PC-9 (cell line): Measurements from ENCODE around the gene NAV3. TPM values are rescaled to one million over a fixed set of nuclear protein-coding genes. Genes with fewer than 3 reads are reported as not detected.

Source experiments
- BruUV-seq: library from RNA; stranded (reverse); fragments of 400-500 nt; replicated peaks from 2 replicates; lab custom pipeline; 2021; lab: Mats Ljungman, UMichigan
- CTCF ChIA-PET: fragments of 300-600 bp; sonication (Branson Sonifier 250); formaldehyde crosslinking; loops from one replicate; lab custom pipeline; 2022; ENCODE audit warnings: antibody characterized with exemption; lab: Charles Lee
- POLR2A ChIA-PET: fragments of 300-600 bp; sonication (Branson Sonifier 250); formaldehyde crosslinking; loops from one replicate; lab custom pipeline; 2022; ENCODE audit warnings: antibody characterized with exemption; ENCODE audit not compliant: unreplicated experiment; lab: Charles Lee
- DNase-seq, 2 experiments: peaks; one replicate each; pipeline versions ENCODE4 v3.0.0 to v3.0.0-alpha.2; 2015 to 2022; ENCODE audit warnings: mixed read lengths in 1 of 2
- H2AFZ ChIP-seq: fragments of 200-600 bp; sonication (generic); 2 replicates; pipeline ENCODE4 v1.8.1; 2017; ENCODE audit warnings: antibody characterized with exemption
- H3F3A ChIP-seq: fragments of 200-600 bp; sonication (generic); 2 replicates; pipeline ENCODE4 v1.8.1; 2017; ENCODE audit warnings: antibody characterized with exemption, mild to moderate bottlenecking, low read depth; ENCODE audit not compliant: insufficient read depth
- H3K27ac ChIP-seq: fragments of 200-600 bp; sonication (generic); 2 replicates; pipeline ENCODE4 v1.6.1; 2016; ENCODE audit warnings: mixed run types
- H3K27me3 ChIP-seq: fragments of 200-600 bp; sonication (generic); 2 replicates; pipeline ENCODE4 v1.6.1; 2016; ENCODE audit warnings: low read depth, mixed run types; ENCODE audit not compliant: insufficient read depth
- H3K36me3 ChIP-seq: fragments of 200-600 bp; sonication (generic); 2 replicates; pipeline ENCODE4 v1.6.1; 2016; ENCODE audit warnings: low read depth, mixed run types
- H3K4me1 ChIP-seq: fragments of 200-600 bp; sonication (generic); replicated peaks from 2 replicates; pipeline ENCODE4 v1.6.1; 2016; ENCODE audit warnings: mixed run types; ENCODE audit not compliant: insufficient read depth
- H3K4me2 ChIP-seq: fragments of 200-600 bp; sonication (generic); 2 replicates; pipeline ENCODE4 v1.6.1; 2017; ENCODE audit warnings: mixed run types
- H3K4me3 ChIP-seq: fragments of 200-600 bp; sonication (generic); 2 replicates; pipeline ENCODE4 v1.6.1; 2016; ENCODE audit warnings: mixed run types
- H3K79me2 ChIP-seq: fragments of 200-600 bp; sonication (generic); 2 replicates; pipeline ENCODE4 v1.6.1; 2017; ENCODE audit warnings: low read depth, mixed run types
- H3K9me2 ChIP-seq: fragments of 200-600 bp; sonication (generic); 2 replicates; pipeline ENCODE4 v1.8.1; 2017; ENCODE audit warnings: mild to moderate bottlenecking; ENCODE audit not compliant: insufficient read depth
- H3K9me3 ChIP-seq: fragments of 200-600 bp; sonication (generic); 2 replicates; pipeline ENCODE4 v1.8.1; 2016; ENCODE audit warnings: low read depth; ENCODE audit not compliant: insufficient read depth
- H4K20me1 ChIP-seq: fragments of 200-600 bp; sonication (generic); 2 replicates; pipeline ENCODE4 v1.8.1; 2017; ENCODE audit not compliant: insufficient read depth
- CTCF ChIP-seq: fragments of 200-600 bp; sonication (generic); conservative IDR thresholded peaks from 2 replicates; pipeline ENCODE4 v1.6.1; 2017; ENCODE audit warnings: mixed run types, antibody characterized with exemption, mild to moderate bottlenecking, moderate library complexity
- EZH2 ChIP-seq: fragments of 200-600 bp; sonication (generic); IDR thresholded peaks from 2 replicates; pipeline ENCODE4 v1.8.0; 2017; ENCODE audit warnings: antibody characterized with exemption, low read depth
- intact Hi-C: fragments of 100-400 bp; cut with micrococcal nuclease; formaldehyde crosslinking; loops from one replicate; pipeline ENCODE4 v1.10.0; 2022; ENCODE audit not compliant: unreplicated experiment
- total RNA-seq: library from RNA; stranded (reverse); gene quantifications from 2 replicates; pipeline ENCODE4 v1.2.3, GENCODE V29; 2021

The NAV3 gene
- total RNA-seq, 1 experiment from 2014 or later = 13.6 TPM

DNA sequence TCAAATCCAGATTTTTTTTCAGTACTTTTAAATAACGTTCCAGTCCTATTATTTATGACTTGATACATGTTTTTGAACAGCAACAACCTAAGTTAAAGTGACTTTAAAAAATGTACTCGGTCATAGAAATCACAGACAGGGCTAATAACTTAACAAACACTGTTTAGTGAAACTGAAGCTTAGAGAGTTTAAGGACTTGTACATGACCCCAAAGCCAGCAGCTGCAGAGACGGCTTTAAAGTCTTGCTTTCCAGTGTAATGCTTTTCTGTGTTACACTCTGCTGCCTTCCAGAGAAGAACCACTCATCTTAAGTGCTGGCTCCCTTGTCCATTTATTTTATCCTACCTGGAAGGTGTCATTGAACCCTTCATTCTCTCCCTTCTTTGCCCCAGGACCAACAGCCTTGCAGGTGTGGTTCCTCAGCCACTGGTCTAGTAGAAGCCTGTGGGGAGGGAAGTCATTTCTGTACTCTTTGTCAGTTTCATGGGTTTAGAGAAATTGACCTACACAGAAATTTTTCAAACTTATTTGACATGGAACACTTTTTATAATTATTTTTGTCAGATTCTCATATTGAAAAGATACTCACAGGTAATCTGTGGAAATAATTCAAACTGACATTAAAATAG, 60.9 kb downstream of the NAV3 start:
- H3K9me2 ChIP-seq = no peaks in the 10 kb centered on the region
- no peaks in the 10 kb centered on the region for H3K9me3 ChIP-seq
- no peak for DNase-seq
- no peaks in the 10 kb centered on the region for H3K79me2 ChIP-seq
- H3K36me3 ChIP-seq = no peaks in the 10 kb centered on the region
- no peak for TF ChIP-seq CTCF
- TF ChIP-seq EZH2 = no peak
- peaks cover 10% of the 10 kb centered on the region for H3K4me1 ChIP-seq
- H3K27me3 ChIP-seq = no peaks in the 10 kb centered on the region
- BruUV-seq = no TSS peak
- ChIA-PET POLR2A (no interaction called here), CTCF (no interaction called here)
- H2AFZ ChIP-seq = no peak overlapping the region
- H3F3A ChIP-seq = no peaks in the 10 kb centered on the region
- intact Hi-C loops = no loop called here
- H3K4me2 ChIP-seq = no peak overlapping the region
- no peaks in the 10 kb centered on the region for H4K20me1 ChIP-seq
- no peak overlapping the region for H3K4me3 ChIP-seq
- no peak overlapping the region for H3K27ac ChIP-seq

- Histone ChIP-seq H3F3A (no peaks in the 10 kb centered on the region), H3K4me2 (no peak overlapping the region), H3K79me2 (no peaks in the 10 kb centered on the region), H3K4me3 (no peak overlapping the region), H3K36me3 (no peaks in the 10 kb centered on the region), H3K4me1 (peaks cover 10% of the 10 kb centered on the region), H3K9me3 (no peaks in the 10 kb centered on the region), H3K27ac (no peak overlapping the region), H4K20me1 (no peaks in the 10 kb centered on the region), H3K9me2 (no peaks in the 10 kb centered on the region), H3K27me3 (no peaks in the 10 kb centered on the region), H2AFZ (0 out of 2 replicates have a peak overlapping the region, but pooled peaks have one; percentile 33)
- DNase-seq = peak in 1 of 2 experiments; percentile 36
- intact Hi-C loops = loop anchor here (2.0 kb wide), 1 partner anchor 45 kb away; no protein-coding TSS in a partner anchor
- POLR2A ChIA-PET = no interaction called here
- TF ChIP-seq EZH2 (no peak), CTCF (no peak)
- BruUV-seq = no TSS peak
- CTCF ChIA-PET = no interaction called here
These were observed 63.2 kb downstream of the NAV3 start for GRCh38 chr12:77893918-77894317.

- TF ChIP-seq EZH2 = no peak
- DNase-seq = no peak
- Histone ChIP-seq H3K27me3 (no peaks in the 10 kb centered on the region), H3K79me2 (no peaks in the 10 kb centered on the region), H3K27ac (no peak overlapping the region), H3K9me3 (no peaks in the 10 kb centered on the region), H3K36me3 (no peaks in the 10 kb centered on the region), H3K9me2 (no peaks in the 10 kb centered on the region), H3K4me2 (no peak overlapping the region), H4K20me1 (no peaks in the 10 kb centered on the region), H2AFZ (no peak overlapping the region), H3K4me1 (peaks cover 10% of the 10 kb centered on the region), H3F3A (no peaks in the 10 kb centered on the region), H3K4me3 (no peak overlapping the region)
- CTCF ChIA-PET = no interaction called here
- POLR2A ChIA-PET = no interaction called here
- BruUV-seq = no TSS peak
- intact Hi-C loops = loop anchor here (2.0 kb wide), 1 partner anchor 46 kb away; no protein-coding TSS in a partner anchor
These were observed 63.9 kb downstream of the NAV3 start for GRCh38 chr12:77894556-77894955.
